8988T (cell line): ENCODE measurements around the gene SRA1.

Experiments used
- DNase-seq: peaks from one replicate; pipeline ENCODE4 v3.0.0; 2011

The SRA1 gene

GRCh38 chr5:140549237-140550144, 7.8 kb downstream of the SRA1 start:
- DNase-seq = no peak

GRCh38 chr5:140548791-140549190, 8.5 kb downstream of the SRA1 start:
- DNase-seq = no peak

DNA sequence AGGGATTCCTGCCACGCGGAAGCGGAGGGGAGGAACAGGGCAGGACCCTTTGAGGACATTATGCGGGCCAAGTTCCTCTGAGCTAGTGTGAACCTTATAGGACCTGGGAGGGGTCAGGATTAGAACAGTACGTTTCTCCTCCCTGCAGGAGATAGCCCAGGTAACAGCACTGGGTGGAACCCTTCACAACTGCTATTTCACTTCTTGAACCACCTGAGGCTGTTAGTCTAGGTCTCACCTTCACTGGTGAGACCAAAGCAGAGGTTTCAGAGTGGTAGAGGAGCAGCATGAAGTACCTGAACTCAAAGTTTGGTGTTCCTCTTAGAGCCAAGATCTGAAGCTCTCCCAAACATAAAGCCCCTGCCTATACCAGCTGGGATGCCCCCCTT, 9.0 kb downstream of the SRA1 start:
- no peak for DNase-seq

GRCh38 chr5:140547508-140548299, 9.6 kb downstream of the SRA1 start, which contains the start of gene EIF4EBP3:
EIF4EBP3 (plus strand) TSS chr5:140547662; CDS start chr5:140547738, 76 bp downstream.
- no peak for DNase-seq

DNA sequence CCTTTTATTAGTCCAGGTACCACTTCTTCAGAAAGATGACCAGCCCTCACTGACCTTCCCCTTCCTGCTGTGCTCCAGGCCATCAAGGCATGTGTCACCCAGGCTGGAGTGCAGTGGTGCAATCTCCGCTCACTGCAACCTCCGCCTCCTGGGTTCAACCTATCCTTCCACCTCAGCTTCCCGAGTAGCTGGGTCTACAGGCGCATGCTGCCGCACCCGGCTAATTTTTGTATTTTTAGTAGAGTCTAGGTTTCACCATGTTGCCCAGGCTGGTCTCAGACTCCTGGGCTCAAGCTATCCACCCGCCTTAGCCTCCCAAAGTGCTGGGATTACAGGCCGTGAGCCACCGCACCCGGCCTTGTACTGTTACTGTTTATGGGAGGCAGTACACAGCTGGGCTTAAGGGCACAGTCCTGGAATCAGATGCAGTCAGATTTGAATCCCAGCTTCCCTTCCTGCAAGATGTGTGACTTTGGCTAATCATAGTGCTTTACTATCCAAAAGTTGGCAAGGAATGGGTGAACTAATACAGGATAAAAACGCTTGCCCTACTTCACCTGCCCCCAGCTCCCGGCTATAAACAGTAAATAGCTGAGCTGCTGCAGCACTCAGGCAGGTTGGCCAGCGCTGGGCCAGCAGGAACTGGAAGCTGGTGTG, 10.3 kb downstream of the SRA1 start:
- no peak for DNase-seq

GRCh38 chr5:140545606-140546005, 11.7 kb downstream of the SRA1 start:
- no peak for DNase-seq

DNA sequence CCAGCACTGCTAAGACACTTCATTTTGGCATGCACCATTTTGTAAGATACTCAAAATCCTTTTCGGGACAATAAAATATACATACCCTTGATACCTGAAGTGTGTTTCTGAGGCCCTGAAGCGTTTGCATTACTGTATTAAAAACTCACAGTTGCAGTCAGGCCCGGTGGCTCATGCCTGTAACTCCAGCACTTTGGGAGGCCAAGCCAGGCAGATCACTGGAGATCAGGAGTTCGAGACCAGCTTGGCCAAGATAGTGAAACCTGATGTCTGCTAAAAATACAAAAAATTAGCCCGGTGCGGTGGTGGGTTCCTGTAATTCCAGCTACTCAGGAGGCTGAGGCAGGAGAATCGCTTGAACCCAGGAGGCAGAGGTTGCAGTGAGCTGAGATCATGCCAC, 12.3 kb downstream of the SRA1 start:
- no peak for DNase-seq

DNA sequence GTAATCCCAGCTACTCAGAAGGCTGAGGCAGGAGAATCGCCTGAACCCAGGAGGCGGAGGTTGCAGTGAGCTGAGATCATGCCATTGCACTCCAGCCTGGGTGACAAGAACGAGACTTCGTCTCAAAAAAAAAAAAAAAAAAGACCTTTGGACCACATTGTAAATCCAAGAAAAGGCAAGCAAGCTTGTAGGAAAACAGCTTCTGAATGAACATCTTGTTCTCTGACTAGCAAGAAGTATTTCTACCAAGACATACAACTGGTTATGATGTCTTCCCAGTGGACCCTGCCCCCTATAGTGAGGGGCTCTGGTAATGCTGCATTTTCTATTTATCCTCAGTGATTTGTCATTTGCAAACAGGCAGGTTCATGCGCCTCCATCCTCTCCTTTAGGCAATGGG, 14.3 kb downstream of the SRA1 start:
- no peak for DNase-seq

DNA sequence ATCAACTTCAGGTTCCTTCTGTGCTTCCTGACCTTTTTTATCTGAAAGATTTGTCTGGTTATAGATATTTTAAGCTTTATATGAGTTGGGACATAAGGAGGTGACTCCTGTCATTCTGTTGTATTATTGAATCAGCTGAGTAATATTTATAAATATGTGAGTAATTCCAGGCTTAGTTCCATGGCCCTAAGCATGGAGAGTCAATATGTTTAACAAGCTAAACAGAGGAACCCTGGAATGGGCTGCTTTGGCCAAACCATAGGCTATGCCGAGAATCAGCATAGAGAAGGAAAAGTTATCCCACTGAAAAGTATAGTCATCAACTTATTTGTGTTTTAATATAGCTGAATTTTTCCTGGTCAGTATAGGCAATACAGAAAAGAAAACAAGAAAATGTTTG, 17.0 kb downstream of the SRA1 start:
- DNase-seq = no peak

GRCh38 chr5:140524003-140524402, 33.3 kb downstream of the SRA1 start:
- no peak for DNase-seq

DNA sequence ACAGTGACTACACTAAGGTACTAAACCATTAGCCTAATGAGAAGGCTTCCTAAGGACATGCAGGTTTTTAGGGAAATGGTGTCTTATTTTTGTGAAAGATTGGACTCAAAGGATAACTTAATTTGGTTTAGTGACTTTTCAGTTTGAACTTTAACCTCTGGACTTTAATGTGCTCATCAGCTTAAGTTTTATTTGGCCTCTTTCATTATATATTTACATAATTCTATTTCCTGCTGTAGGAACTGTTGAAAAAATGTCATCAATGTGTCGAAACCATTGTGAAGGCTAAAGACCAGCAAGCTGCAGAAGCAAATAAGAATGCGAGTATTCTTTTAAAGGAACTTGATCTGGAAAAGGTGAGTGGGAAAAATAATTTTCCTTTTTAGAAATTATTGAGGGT, 44.1 kb downstream of the SRA1 start:
- DNase-seq = no peak

DNA sequence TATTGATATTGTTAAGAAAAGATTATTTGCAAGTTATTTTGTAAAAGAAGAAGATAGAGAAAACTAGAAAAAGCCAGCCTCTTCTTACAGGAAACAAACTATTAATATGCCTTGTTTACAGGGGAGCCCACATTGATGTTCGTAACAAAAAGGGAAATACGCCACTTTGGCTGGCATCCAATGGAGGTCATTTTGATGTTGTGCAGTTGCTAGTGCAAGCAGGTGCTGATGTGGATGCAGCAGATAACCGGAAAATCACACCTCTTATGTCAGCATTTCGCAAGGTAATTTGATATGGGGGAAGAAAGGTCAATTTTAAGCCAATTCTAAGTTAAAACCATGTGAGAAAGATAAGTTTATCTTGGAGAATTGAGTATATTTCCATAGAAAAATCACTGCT, 47.4 kb downstream of the SRA1 start:
- no peak for DNase-seq

DNA sequence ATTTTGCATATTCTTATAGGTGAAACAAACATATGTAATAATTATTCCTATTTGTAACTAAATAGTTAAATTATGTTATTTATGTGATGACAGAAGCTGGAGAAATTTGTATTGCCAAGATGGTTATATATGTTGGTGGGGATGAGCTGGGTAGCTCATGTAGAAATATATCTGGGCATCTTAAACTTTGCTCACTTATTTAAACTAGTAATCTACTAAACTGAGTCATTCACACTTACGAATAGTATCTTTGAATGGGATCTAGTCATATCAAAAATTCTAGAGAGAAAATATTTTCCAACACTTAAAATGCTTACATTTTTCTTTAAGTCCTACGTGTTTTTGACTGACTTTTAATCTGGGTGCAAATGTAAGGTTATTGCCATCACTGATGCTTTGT, 54.4 kb downstream of the SRA1 start:
- no peak for DNase-seq
